Activated T-helper 1 cell treated with Interleukin-2 at 50 U/mL for 16 hours (primary cell): Measurements from ENCODE around the gene EPHX1.

Experiments
- DNase-seq: peaks from one replicate; pipeline ENCODE4 v3.0.0-alpha.2; 2020; ENCODE audit warnings: low read depth

Gene EPHX1

GRCh38 chr1:225842788-225843425 is 33.0 kb downstream of the EPHX1 start:
- DNase-seq: no peak

- no peak for DNase-seq
Measured at GRCh38 chr1:225843426-225843795, 33.5 kb downstream of the EPHX1 start.

- DNase-seq: no peak
Measured at GRCh38 chr1:225844236-225845061, 34.5 kb downstream of the EPHX1 start.

- DNase-seq: no peak
Measured at GRCh38 chr1:225845097-225845496, 35.2 kb downstream of the EPHX1 start.

DNA sequence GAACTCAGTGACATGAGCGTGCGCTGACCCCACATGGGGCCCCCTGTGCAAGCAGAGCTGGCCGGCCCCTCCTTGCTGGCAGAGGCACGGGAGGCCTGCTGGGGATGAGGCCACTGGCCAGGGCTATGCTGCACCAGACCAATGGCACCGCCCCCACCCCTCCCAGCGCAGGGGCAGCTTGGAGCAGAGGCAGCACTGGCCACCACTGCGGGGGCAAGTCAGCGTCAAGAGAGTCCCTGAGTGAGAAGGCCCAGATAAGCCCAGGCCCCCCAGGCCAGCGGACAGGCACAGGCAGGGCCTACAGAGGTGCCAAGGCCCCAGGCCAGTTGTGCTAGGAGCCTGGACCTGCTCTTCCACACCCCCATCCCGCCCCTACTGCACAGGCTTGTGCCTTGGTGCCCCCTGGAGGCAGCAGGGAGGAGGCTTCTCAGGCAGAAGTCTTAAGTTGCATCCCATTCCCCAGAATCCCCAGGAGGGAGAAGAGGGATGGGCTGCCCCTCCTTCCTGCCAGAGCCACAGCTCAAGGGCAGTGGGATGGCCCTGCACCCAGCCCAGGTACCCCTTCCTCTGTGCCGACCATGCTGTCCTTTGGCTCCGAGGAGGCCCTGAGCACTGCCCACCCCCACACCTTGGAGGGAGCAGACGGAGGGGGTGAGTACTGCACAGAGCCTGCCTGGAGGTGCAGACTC is 35.8 kb downstream of the EPHX1 start:
- no peak for DNase-seq

DNA sequence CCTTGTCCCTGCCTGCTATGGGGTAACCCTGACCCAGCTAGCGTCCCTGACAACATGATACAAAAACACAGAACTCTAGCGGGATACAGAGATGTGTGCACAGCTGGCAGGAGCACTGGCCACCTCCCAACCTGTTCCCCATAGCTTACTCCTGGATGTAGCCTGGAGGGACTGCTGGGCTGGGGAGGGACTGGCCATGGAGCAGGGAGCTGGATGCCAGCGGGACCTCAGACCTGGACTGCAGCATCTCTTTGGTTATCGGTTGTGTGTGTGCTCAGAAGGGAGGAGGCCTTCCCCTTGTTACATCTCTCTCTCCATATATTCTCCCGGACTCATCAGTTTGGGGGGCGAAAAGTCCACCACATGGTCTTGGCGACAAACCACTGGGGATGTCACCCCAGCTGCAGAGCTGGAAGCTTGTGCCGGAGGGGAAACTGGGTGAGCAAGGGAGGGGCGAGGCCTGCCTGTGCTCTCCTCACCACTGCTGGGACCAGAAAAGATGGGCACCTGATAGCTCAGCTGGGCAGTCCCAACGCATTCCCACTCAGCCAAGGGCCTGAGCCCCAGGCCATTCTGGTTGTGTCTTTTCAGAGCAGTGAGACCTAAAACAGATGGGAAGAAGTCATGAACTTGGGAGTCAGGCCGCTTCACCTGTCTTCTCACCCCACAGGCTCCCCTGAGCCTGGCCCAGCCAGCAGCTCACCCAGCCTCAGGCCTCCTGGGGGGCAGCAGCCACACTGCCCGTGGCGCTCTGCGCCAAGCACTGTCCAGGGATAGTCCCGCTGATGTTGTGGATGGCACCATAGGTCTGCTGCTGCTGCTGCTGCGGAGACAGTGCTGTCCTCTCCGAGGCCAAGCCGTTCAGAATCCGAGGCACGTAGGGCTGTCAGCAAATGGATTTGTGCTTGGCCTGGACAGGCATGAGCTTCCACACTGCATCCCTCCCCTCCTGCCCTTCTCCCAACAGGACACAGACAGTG is 36.7 kb downstream of the EPHX1 start:
- no peak for DNase-seq

DNA sequence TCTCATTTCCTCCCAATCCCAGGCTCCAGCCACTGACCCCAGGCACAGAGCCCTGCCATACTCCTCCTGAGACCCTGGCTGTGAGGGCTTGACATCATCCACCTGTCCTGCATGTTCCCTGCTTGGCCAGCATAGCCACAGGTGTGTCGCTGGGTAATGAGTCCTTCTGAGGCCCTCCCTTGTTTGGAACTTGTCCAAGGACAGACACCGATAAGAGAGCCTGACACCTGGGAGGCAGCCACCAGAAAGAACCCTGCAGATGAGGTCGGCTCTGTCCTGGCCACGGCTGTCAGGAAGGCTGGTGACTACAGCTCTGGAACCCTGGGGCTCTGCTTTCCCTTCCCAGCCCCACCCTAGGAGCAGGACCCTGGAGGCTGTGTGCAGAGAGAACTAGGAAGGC is 37.7 kb downstream of the EPHX1 start:
- DNase-seq: no peak

- no peak for DNase-seq
Measured at GRCh38 chr1:225848030-225848955, 38.4 kb downstream of the EPHX1 start.

DNA sequence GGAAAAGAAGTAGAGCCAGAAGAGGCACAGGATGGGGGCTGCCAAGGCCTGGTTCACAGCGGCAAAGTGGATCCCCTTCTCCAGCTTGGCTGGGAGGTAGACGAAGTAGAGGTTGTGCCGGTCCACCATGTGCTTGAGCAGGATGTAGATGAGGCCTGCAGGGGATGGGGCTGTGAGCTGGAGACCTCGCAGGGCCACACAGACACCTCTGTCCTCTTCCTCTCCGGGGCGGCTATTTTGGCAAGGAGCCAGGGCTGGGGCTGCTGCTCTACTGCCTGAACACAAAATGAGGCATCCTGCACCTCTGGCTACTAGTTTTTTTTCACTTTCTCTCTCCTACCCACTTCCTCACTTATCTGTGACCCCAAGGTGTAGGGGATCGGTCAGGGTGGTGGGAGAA is 40.0 kb downstream of the EPHX1 start:
- no peak for DNase-seq

DNA sequence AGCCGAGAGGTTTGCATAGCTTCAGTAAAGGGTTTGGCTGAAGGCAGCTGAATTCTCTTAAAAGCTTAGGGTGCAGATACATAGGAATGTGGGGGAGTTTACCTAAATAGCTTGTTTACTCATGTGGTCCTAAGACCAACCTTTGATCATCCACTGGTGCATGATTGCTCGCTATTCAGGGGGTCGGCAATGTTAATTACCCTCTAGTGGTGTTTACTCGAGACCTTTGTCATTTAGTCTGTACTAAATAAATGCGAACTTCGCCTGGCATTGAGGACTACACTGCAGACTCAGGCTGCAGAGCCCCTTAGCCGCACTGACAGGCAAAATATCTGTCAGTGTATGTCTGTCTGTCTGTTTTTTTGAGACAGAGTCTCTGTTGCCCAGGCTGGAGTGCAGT is 40.4 kb downstream of the EPHX1 start:
- DNase-seq: no peak

- DNase-seq: no peak
Measured at GRCh38 chr1:225851805-225852204, 41.9 kb downstream of the EPHX1 start.

DNA sequence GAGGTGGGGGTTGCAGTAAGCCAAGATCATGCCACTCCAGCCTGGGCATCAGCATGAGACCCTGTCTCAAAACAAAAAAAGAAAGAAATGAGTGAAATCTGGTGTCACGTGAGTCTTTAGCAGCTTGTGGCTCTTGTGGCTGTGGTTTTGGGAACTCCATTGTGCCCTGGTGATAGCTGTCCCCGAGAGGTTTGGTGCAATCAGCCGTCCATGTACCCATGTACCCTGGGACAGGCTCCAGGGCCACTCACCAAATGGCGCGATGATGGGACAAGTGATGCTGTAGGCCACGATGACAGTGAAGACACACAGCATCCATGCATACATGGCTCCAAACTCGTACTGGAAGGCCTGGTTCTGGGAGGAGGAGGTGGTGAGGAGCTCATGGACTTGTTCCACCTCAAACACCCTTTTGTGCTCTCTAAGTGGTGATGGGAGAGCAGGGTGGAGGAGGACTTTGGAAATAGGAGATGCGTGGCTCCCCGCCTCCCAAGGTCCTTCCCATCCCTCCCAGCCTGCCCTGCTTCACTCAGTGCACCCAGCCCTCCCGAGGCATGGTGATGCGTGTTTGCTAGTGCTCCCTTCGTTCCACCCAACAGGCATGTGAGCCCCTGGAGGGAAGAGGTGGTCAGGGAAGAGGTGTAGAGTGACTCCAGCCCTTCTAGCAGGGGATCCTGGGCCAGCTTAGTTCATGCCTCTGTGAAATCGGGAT is 42.6 kb downstream of the EPHX1 start:
- no peak for DNase-seq

DNA sequence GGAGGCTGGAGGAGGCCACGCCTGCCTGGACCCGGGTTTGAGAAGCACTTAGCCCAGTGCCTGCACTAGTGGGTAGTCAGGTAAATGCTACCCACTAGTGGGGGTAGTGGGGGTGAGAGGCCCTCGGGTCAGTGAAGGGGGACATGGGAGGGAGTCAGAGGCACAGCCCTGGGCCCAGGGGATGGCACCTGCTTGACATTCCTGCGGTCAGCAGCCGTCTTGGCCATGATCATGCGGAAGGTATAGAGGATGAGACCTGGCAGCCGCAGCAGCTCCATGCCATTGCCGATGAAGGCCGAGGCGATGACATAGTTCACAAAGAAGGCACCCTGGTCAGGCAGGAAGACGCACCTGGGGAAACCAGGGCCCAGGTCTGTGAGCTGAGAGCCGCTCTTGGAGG is 43.5 kb downstream of the EPHX1 start:
- DNase-seq: no peak

GRCh38 chr1:225855503-225856300 is 45.8 kb downstream of the EPHX1 start:
- DNase-seq: no peak

GRCh38 chr1:225857256-225857655 is 47.3 kb downstream of the EPHX1 start:
- no peak for DNase-seq

- DNase-seq: no peak
Measured at GRCh38 chr1:225859151-225859550, 49.2 kb downstream of the EPHX1 start.

GRCh38 chr1:225860107-225860506 is 50.2 kb downstream of the EPHX1 start:
- DNase-seq: no peak

- DNase-seq: no peak
Measured at GRCh38 chr1:225860876-225861441, 51.0 kb downstream of the EPHX1 start.
